Fibroblast of lung (primary cell): ENCODE results near the gene RASL11B.

Experiments used
- CTCF ChIP-seq, 2 donors: IDR thresholded peaks in 1 of 2; conservative IDR thresholded peaks in 1 of 2; 1 replicate in 1 of 2; 2 replicates in 1 of 2; pipeline ENCODE4 v1.5.1; 2011 to 2012; ENCODE audit warnings: low read length in 2 of 2, control low read depth in 1 of 2, inconsistent platforms in 1 of 2, low read depth in 1 of 2, mild to moderate bottlenecking in 1 of 2
- EZH2 ChIP-seq: IDR thresholded peaks from 2 replicates; pipeline ENCODE4 v1.5.1; 2012; ENCODE audit warnings: low read length, control low read depth, mild to moderate bottlenecking; ENCODE audit errors: missing control alignments

GRCh38 chr4:52823702-52824092 is 38.4 kb upstream of the RASL11B start:
- no peak for TF ChIP-seq CTCF (conservative IDR thresholded peaks at IDR 0.05 in 1 of 2, IDR thresholded peaks at IDR 0.05 in 1 of 2; ENCODE audit: low read depth in 1 of 2, low read length in 2 of 2)
- no peak for TF ChIP-seq EZH2
